HUES64 (cell line): ENCODE data around the gene PRPS1. TPM values are rescaled to one million over a fixed set of nuclear protein-coding genes. Genes with fewer than 3 reads are reported as not detected.
A peak's percentile ranks its signal among the peaks of the same experiment; 100 is the strongest.

Source experiments
- H3K27ac ChIP-seq: 2 replicates; pipeline ENCODE4 v1.7.0; 2013; ENCODE audit warnings: low read depth, low read length, inconsistent platforms
- H3K27me3 ChIP-seq: 2 replicates; pipeline ENCODE4 v1.6.1; 2013; ENCODE audit warnings: mild to moderate bottlenecking, low read length; ENCODE audit not compliant: insufficient read depth
- H3K36me3 ChIP-seq: 2 replicates; pipeline ENCODE4 v1.6.1; 2013; ENCODE audit warnings: mild to moderate bottlenecking, low read length; ENCODE audit not compliant: insufficient read depth
- H3K4me1 ChIP-seq: 2 replicates; pipeline ENCODE4 v1.6.1; 2013; ENCODE audit warnings: mild to moderate bottlenecking, low read length, moderate library complexity; ENCODE audit not compliant: insufficient read depth
- H3K4me3 ChIP-seq: 2 replicates; pipeline ENCODE4 v1.5.1; 2013; ENCODE audit warnings: mild to moderate bottlenecking, low read length, moderate library complexity
- H3K9ac ChIP-seq: 2 replicates; pipeline ENCODE4 v1.6.1; 2013; ENCODE audit warnings: mild to moderate bottlenecking, low read depth, low read length
- H3K9me3 ChIP-seq: 2 replicates; pipeline ENCODE4 v1.6.1; 2013; ENCODE audit warnings: low read depth, low read length; ENCODE audit not compliant: insufficient read depth
- WGBS: fragments of 150-250, 120-280 bp; methylation state at CpG from one replicate; pipeline ENCODE4 v1.1.7; 2013; ENCODE audit warnings: missing lambda C conversion rate; 5-methylcytosine and 5-hydroxymethylcytosine counted together
- polyA plus RNA-seq, 2 experiments: library from polyadenylated mRNA; stranded (reverse); fragments of 50-300 nt; gene quantifications; one replicate each; pipeline ENCODE4 v1.2.3, GENCODE V29; 2013

PRPS1 gene
- polyA plus RNA-seq (2013, experiment 1 of 2) = 75.5 TPM
- 76.0 TPM for polyA plus RNA-seq (2013, experiment 2 of 2)

- Histone ChIP-seq H3K9ac (peak within 1 kb of the TSS; percentile 93), H3K4me1 (no peaks in the 10 kb centered on the region), H3K4me3 (peak within 1 kb of the TSS; percentile 97), H3K27me3 (no peaks in the 10 kb centered on the region), H3K9me3 (no peaks in the 10 kb centered on the region), H3K27ac (peak within 1 kb of the TSS; percentile 81), H3K36me3 (no peaks in the 10 kb centered on the region; the same call in 1 of the 2 replicates)
- 1% methylated on average over 35 of the region's 37 CpGs for WGBS
Observed at GRCh38 chrX:107627838-107628661, at the start of gene PRPS1. PRPS1 (plus strand) TSS chrX:107628510; CDS start chrX:107628629, 119 bp downstream.

DNA sequence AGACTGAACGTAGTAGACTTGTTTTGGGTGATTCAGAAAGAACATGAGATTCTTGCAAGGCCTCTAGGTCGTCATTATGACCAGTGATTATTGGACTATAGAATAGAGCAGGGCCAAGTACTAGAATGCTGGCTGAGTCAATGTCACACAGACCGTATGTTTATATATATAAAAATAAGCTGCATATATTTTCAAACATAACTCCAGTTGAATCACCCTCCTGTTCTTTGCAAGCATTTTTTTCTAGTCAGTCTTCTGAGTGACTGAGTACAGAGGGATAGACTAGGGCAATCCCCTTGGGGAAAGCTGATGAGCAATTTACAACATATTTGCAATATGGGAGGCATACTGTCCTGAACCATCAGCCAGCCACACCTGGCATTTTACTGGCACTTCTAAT lies 48.4 kb upstream of the PRPS1 start:
- H3K4me1 ChIP-seq = no peaks in the 10 kb centered on the region
- no peaks in the 10 kb centered on the region for H3K36me3 ChIP-seq
- no peak overlapping the region for H3K9ac ChIP-seq
- no peaks in the 10 kb centered on the region for H3K27me3 ChIP-seq
- H3K9me3 ChIP-seq = no peaks in the 10 kb centered on the region
- H3K4me3 ChIP-seq = no peak overlapping the region
- no peak overlapping the region for H3K27ac ChIP-seq
- WGBS = 79% methylated on average over 2 of the region's 3 CpGs

DNA sequence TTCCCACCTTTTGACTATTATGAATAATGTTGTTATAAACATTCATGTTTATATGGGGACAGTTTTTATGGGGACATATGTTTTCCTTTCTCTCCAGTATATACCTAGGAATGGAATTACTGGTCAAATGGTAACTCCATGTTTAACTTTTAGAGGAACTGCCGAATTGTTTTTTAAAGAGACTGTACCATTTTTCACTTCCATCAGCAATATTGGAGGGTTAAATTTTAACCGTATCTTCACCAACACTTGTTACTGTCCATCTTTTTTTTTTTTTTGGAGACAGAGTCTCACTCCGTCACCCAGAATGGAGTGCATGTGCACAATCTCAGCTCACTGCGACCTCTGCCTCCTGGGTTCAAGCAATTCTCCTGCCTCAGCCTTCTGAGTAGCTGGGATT lies 46.4 kb upstream of the PRPS1 start:
- no peaks in the 10 kb centered on the region for H3K9me3 ChIP-seq
- WGBS = 96% methylated on average over 3 of the region's 4 CpGs
- H3K36me3 ChIP-seq = no peaks in the 10 kb centered on the region
- no peak overlapping the region for H3K27ac ChIP-seq
- H3K27me3 ChIP-seq = no peaks in the 10 kb centered on the region
- no peak overlapping the region for H3K4me3 ChIP-seq
- H3K9ac ChIP-seq = no peak overlapping the region
- no peaks in the 10 kb centered on the region for H3K4me1 ChIP-seq

DNA sequence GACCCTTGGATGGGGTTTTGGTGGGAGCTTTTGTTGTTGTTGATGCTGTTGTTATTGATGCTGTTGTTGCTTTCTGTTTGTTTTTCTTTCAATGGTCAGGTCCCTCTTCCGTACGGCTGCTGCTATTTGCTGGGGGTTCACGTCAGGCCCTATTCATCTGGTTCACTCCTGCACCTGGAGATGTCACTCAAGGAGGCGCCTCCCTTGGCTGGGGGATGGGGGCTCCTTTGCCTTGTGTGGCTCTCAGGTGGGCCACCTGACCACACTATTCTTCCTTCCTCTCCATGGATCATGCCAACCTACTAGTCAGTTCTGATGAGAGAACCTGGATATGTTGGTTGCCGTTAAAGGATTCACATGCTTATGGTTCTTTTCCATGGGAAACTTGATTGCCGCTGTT lies 39.1 kb upstream of the PRPS1 start:
- Histone ChIP-seq H3K36me3 (no peaks in the 10 kb centered on the region), H3K4me3 (no peak overlapping the region), H3K27ac (no peak overlapping the region), H3K4me1 (no peaks in the 10 kb centered on the region), H3K9ac (no peak overlapping the region), H3K27me3 (no peaks in the 10 kb centered on the region), H3K9me3 (no peaks in the 10 kb centered on the region)
- 76% methylated on average over 5 of the region's 6 CpGs for WGBS

GRCh38 chrX:107596651-107597050 lies 31.7 kb upstream of the PRPS1 start:
- Histone ChIP-seq H3K4me3 (no peak overlapping the region), H3K4me1 (no peaks in the 10 kb centered on the region), H3K9ac (no peak overlapping the region), H3K9me3 (no peaks in the 10 kb centered on the region), H3K36me3 (no peaks in the 10 kb centered on the region), H3K27me3 (no peaks in the 10 kb centered on the region), H3K27ac (no peak overlapping the region)
- 94% methylated on average over 4 of the region's 4 CpGs for WGBS

- Histone ChIP-seq H3K4me3 (no peak overlapping the region), H3K9me3 (no peaks in the 10 kb centered on the region), H3K4me1 (no peaks in the 10 kb centered on the region), H3K27me3 (no peaks in the 10 kb centered on the region), H3K9ac (no peak overlapping the region), H3K27ac (no peak overlapping the region), H3K36me3 (no peaks in the 10 kb centered on the region)
- 94% methylated on average over 13 of the region's 13 CpGs for WGBS
Observed at GRCh38 chrX:107597264-107597663, 31.0 kb upstream of the PRPS1 start.

DNA sequence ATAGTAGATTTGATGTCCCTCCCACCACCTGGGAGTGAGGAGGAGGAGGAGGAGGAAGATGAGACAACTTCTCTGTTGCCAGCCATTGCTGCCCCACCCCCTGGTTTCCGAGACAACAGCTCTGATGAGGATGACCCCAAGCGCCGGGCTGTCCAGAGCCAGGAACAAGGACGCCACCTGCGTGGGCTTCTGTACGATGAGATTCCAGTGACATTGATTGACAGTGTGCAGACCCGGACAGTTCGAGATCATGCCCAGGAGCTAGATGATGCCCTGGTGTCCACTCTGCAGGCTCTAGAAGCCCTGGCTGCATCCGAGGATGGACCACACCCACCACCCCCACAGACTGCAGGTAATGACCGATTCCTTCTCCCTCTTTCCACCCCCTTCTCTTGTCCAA lies 30.5 kb upstream of the PRPS1 start:
- Histone ChIP-seq H3K36me3 (no peaks in the 10 kb centered on the region), H3K4me3 (no peak overlapping the region), H3K4me1 (no peaks in the 10 kb centered on the region), H3K27ac (no peak overlapping the region), H3K9me3 (no peaks in the 10 kb centered on the region), H3K9ac (no peak overlapping the region), H3K27me3 (no peaks in the 10 kb centered on the region)
- WGBS = 97% methylated on average over 10 of the region's 10 CpGs

GRCh38 chrX:107599450-107599861 lies 28.9 kb upstream of the PRPS1 start:
- H3K4me1 ChIP-seq = no peaks in the 10 kb centered on the region
- no peaks in the 10 kb centered on the region for H3K27me3 ChIP-seq
- H3K27ac ChIP-seq = no peak overlapping the region
- H3K9ac ChIP-seq = no peak overlapping the region
- no peaks in the 10 kb centered on the region for H3K36me3 ChIP-seq
- 40% methylated on average over 5 of the region's 5 CpGs for WGBS
- H3K4me3 ChIP-seq = no peak overlapping the region
- H3K9me3 ChIP-seq = no peaks in the 10 kb centered on the region

DNA sequence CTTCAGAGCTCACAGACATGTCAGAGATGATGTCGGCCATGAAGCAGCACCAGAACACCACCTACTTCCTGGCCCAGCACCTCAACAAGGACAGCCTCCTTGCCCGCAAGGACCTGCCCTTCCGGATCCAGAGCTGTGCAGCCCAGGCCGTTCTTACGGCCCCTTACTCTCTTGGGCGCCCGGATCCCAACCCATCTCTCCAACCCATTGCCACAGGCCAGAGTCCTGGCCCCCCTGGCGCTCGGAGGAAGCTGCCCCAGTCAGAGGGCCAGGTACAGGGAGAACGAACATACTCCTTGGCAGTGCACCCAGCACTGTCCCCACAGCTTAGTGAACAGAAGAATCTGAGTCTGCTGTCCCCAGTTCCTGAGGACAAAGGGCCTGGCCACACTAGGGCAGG lies 27.9 kb upstream of the PRPS1 start:
- no peak overlapping the region for H3K9ac ChIP-seq
- WGBS = 96% methylated on average over 10 of the region's 10 CpGs
- H3K27me3 ChIP-seq = no peaks in the 10 kb centered on the region
- no peak overlapping the region for H3K4me3 ChIP-seq
- no peaks in the 10 kb centered on the region for H3K36me3 ChIP-seq
- no peak overlapping the region for H3K27ac ChIP-seq
- H3K9me3 ChIP-seq = no peaks in the 10 kb centered on the region
- H3K4me1 ChIP-seq = no peaks in the 10 kb centered on the region

GRCh38 chrX:107601326-107601725 lies 27.0 kb upstream of the PRPS1 start:
- H3K4me1 ChIP-seq = no peaks in the 10 kb centered on the region
- no peak overlapping the region for H3K9ac ChIP-seq
- H3K36me3 ChIP-seq = no peaks in the 10 kb centered on the region
- no peaks in the 10 kb centered on the region for H3K9me3 ChIP-seq
- no peaks in the 10 kb centered on the region for H3K27me3 ChIP-seq
- H3K4me3 ChIP-seq = no peak overlapping the region
- H3K27ac ChIP-seq = no peak overlapping the region
- 95% methylated on average over 11 of the region's 11 CpGs for WGBS

- no peaks in the 10 kb centered on the region for H3K27me3 ChIP-seq
- 94% methylated on average over 16 of the region's 16 CpGs for WGBS
Observed at GRCh38 chrX:107601759-107602158, 26.6 kb upstream of the PRPS1 start.

More at GRCh38 chrX:107601759-107602158, 26.6 kb upstream of the PRPS1 start:
- Histone ChIP-seq H3K36me3 (no peaks in the 10 kb centered on the region), H3K4me3 (no peak overlapping the region), H3K9ac (no peak overlapping the region), H3K9me3 (no peaks in the 10 kb centered on the region), H3K27ac (no peak overlapping the region), H3K4me1 (no peaks in the 10 kb centered on the region)
